ENCODE measurements around the gene CLPTM1L.
"Not testable (repeated sequence)": the region's sequence is repeated elsewhere in the genome, so short reads cannot be mapped to it uniquely, and the experiment has no call there.

The CLPTM1L gene

DNA sequence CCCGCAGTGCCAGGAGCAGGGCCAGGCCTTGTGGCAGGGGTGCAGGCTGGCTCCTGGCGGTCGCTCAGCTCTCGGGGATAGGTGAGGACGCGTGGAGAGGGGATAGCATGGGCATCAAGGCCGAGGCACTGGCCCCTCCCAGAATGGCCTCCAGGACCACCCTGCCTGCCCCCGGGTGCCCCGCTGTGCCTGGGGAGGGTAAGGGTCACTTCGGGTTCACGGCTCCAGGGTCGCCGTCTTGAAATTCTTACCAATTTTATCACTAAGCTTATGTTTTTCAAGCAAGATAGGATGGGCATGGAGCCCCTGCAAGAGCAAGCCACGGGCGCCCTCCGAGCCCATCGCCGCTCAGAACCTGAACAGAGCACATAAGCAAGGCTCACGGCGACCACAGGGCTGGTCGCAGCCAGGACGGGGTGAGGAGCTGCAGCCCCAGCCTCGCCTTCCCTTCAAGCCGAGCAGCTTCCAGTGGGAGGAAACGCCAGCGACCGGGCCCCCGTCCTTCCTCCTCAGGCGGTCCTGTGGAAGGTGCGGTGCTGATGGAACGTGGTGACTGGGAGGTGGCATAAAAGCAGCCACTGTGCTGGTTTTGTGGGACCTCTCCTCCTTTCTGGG is 14.2 kb upstream of the CLPTM1L start:
- DNase-seq, result no peak

GRCh38 chr5:1358726-1359025 is 13.8 kb upstream of the CLPTM1L start:
- no peak for DNase-seq

GRCh38 chr5:1357946-1358725 is 13.2 kb upstream of the CLPTM1L start:
- DNase-seq, result no peak

DNA sequence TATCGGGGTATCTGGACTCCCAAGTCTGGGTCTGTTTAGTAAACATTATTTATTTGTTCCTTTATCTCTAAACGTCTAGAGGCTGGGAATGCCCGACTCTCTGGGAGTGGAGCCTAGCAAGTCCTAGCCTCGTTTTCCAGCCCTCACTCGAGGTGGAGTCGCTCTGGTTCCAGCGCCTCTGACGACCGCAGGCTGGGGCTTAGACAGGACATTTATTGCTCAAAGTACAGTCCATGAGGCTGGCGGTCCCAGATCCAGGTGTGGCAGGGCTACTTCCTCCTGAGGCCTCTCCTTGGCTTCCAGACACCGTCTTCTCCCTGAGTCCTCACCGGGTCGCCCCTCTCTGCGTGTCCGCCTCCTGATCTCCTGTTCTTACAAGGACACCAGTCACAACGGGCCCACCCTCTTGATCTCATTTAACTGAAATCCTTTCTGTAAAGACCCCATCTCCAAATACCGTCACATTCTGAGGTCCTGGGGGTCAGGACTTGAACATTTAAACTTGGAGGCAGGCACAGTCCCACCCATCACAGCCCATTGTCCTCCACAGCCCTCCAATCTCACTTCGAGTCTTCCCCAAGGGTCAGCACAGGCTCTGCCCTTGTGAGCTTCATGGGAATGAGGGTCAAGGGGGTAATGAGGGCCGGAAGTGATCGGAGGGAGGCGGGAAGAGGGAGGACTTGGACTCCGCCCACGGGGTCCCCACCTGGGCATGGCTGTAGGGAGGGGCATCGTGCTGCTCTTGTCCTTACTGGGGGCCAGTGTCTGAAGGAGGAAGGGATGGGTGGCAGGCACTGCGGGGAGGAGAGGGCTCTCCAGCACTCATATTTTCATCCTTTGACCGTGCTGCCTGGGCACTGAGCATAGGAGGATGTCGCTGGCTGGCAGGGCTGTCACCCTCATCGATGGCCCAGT is 12.2 kb upstream of the CLPTM1L start:
- DNase-seq, result no peak

- DNase-seq, result no peak
These were observed 9.7 kb upstream of the CLPTM1L start for GRCh38 chr5:1354576-1354975.

DNA sequence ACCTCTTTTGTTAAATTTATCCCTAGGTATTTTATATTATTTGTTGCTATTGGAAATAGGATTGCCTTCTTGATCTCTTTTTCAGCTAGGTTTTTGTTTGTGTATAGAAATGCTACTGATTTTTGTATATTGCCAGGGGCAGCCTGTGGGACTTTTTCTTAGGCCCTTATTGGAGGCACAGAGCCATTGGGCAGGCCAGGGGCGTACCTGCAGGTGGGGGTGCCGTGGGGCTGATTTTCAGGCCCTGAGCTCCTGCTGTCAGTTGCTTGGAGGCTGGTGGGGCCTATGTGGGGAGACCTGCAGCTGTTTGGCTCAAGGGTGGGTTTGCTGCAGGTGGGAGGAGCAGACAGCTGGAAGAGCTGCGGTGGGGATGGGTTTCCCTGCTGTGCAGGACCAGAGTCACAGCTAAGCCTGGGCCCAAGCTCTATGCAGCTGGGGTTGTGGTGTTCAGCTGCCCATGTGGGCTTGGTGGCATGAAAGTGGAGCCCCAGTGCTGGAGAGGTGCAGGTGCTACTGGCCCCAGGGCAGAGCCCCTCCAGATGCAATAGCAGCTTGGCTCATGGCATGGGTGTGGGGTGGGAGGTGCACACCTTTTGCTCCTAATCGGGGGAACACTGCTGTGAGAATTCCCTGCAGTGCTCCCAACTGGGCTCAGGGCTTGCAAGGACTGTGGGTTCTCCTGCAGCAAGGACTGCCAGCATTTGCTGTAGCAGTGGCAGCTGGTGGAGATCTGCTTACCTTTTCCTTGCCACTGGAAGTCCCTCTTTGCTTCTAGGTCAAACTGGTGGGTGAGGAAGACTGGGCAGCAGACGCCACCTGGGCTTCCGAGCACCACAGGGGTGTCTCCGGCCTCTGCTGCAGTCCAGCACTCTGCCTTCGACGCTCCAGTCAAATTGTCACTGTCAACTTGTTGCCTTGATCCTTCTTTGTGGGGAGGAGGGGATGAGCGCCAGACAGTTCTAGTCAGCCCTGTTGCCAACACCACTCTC is 7.6 kb upstream of the CLPTM1L start:
- no peak for DNase-seq

DNA sequence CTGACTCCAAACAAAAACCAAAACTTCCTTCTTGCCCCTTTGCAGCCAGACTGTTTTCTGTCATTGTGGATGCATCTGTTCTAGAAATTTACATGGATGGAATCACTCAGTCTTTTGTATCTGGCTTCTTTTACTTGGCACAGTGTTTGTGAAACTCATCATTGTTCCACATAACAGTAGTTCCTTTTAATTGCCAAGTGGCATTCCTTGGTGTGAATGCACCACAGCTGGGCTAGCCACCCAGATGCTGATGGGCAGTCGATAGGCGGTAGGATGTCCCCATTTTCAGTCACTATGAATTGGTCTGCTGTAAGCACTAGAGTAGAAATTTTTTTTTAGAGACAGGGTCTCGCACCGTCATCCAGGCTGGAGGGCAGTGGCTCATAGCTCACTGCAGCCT is 6.3 kb upstream of the CLPTM1L start:
- no peak for DNase-seq

- DNase-seq, result no peak
These were observed 4.3 kb upstream of the CLPTM1L start for GRCh38 chr5:1349246-1349645.

DNA sequence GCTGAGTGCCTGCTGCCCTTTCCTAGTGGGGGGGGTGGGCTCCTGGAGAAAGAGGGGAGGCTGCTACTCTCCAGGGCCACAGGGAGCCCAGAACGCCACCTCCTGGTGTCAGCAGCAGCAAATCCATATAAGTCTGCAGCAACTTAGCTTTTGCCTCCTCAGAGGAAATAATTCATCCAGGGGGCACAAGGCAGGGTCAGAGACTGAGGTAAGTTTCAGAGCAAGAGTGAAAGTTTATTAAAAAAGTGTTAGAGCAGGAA is 4.0 kb upstream of the CLPTM1L start:
- no peak for DNase-seq

DNA sequence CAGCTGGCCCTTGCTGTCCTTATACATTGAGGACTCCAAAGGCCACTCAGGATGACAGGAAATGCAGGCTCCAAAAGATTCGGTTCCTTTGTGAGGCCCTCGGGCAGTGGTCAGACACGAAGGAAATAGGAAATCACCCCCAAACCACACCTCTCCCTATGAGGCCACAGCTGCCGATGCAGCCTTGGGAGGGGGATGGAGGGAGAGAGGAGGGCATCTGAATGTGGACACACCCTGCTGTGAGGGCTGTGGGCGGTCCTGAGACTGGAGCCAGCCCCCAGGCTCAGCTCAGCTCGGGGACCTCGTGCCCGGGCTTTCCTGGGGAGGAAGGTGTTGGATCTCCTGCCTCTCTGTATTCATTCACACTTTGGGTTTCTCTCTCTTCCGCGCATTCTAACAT is 2.7 kb upstream of the CLPTM1L start:
- no peak for DNase-seq

GRCh38 chr5:1346627-1347440 is 1.9 kb upstream of the CLPTM1L start:
- no peak for DNase-seq

GRCh38 chr5:1345876-1346626 is 1.2 kb upstream of the CLPTM1L start:
- DNase-seq, result no peak

GRCh38 chr5:1343931-1344901 is 683 bp downstream of the CLPTM1L start:
- DNase-seq, result no peak

DNA sequence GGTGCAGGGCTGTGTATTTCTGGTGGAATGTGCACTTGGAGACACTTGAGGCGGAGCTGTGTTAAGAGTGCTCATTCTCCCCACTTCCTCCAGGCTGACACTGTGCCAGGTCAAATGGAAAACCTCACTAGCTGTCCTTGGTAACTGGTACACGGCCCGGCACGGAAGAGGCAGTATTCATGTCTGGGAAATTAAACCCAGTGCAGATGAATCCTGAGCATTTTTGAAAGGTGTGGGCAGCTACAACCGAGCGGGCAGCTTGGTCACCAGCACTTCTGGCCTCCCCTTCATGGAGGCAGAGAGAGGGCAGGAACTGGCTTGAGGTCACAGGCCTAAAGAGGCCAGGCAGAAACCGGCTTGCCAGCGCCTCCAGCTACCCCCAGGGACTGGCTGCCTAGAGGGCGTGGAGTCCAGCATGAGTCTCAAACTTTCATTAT is 1.6 kb downstream of the CLPTM1L start:
- no peak for DNase-seq

GRCh38 chr5:1342711-1343110 is 2.2 kb downstream of the CLPTM1L start:
- not testable (repeated sequence) for DNase-seq

DNA sequence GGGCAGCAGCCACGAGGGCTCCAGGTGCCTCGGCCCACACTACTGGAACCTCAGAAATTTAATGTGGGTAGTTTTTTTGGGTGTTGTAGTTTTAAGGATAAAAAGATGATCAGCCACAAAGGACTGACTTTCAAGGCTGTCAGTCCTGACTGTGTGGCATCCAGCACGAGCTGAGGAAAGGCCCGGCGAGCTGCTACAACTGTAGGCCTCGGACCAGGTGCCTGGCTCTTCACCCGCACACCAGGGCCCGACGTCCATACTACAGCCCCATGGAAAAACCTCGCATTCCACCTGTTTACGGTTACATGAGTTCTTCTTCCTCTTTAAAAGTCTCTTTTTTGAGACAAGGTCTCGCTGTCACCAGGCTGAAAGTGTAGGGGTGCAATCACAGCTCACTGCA is 2.6 kb downstream of the CLPTM1L start:
- no peak for DNase-seq

GRCh38 chr5:1341863-1342262 is 3.0 kb downstream of the CLPTM1L start:
- no peak for DNase-seq

- DNase-seq, result not testable (repeated sequence)
These were observed 5.1 kb downstream of the CLPTM1L start for GRCh38 chr5:1339818-1340210.

DNA sequence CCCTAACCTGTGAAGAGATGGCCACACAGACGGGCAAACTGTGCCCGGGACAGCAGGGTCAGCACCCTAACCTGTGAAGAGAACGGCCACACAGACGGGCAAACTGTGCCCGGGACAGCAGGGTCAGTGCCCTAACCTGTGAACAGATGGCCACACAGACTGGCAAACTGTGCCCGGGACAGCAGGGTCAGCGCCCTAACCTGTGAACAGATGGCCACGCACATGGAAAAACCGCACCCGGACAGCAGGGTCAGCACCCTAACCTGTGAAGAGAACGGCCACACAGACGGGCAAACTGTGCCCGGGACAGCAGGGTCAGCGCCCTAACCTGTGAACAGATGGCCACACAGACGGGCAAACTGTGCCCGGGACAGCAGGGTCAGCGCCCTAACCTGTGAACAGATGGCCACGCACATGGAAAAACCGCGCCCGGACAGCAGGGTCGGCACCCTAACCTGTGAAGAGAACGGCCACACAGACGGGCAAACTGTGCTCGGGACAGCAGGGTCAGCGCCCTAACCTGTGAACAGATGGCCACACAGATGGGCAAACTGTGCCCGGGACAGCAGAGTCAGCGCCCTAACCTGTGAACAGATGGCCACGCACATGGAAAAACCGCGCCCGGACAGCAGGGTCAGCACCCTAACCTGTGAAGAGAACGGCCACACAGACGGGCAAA is 5.6 kb downstream of the CLPTM1L start:
- DNase-seq, result not testable (repeated sequence)

Data from CD4-positive, alpha-beta T cell treated with Interleukin-21 for 1 hour (primary cell).